ENCODE measurements around the gene STH.

The STH gene

DNA sequence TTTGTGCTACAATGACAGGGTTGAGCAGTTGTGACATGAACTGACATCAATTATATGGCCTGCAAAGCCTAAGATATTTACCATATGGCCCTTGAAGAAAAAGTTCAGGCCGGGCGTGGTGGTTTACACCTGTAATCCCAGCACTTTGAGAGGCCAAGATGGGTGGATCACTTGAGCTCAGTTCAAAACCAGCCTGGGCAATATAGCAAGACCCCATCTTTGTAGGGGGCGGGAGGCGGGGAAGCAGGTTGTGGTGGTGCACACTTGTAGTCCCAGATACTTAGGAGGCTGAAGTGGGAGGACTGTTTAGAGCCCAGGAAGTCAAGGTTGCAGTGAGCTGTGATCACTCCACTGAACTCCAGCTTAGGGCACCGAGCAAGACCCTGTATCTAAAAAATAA is 48.3 kb downstream of the STH start:
- no peak overlapping the region for H3K27ac ChIP-seq (ENCODE audit: low read depth, low read length)
- H4K20me1 ChIP-seq (ENCODE audit: control insufficient read depth, insufficient read depth, low read depth, low read length), result no peaks in the 10 kb centered on the region
- H3K4me3 ChIP-seq (ENCODE audit: low read length), result no peak overlapping the region
- no peak overlapping the region for H3K4me2 ChIP-seq (ENCODE audit: low read length)
- peaks cover 6% of the 10 kb centered on the region for H3K79me2 ChIP-seq (ENCODE audit: control insufficient read depth, low read length)
- TF ChIP-seq EZH2phosphoT487 (IDR thresholded peaks at IDR 0.05; ENCODE audit: borderline replicate concordance, low read length) (no peak), CTCF (IDR thresholded peaks at IDR 0.05; ENCODE audit: low read depth, low read length, poor library complexity, severe bottlenecking) (no peak)
- H3F3A ChIP-seq (ENCODE audit: control insufficient read depth, insufficient read depth), result peaks cover 8% of the 10 kb centered on the region
- no peaks in the 10 kb centered on the region for H3K4me1 ChIP-seq (ENCODE audit: control insufficient read depth, low read length)
- peaks cover 89% of the 10 kb centered on the region for H3K36me3 ChIP-seq (ENCODE audit: control insufficient read depth, low read length)
- H3K27me3 ChIP-seq (ENCODE audit: control insufficient read depth, low read length), result no peaks in the 10 kb centered on the region
- no peaks in the 10 kb centered on the region for H3K9me3 ChIP-seq (ENCODE audit: control insufficient read depth, insufficient read depth, low read length)
- no peaks in the 10 kb centered on the region for H3K9me2 ChIP-seq (replicated peaks; ENCODE audit: control insufficient read depth, low read length)

GRCh38 chr17:46047856-46048255 is 48.8 kb downstream of the STH start:
- Histone ChIP-seq H3F3A (ENCODE audit: control insufficient read depth, insufficient read depth) (peaks cover 8% of the 10 kb centered on the region), H3K36me3 (ENCODE audit: control insufficient read depth, low read length) (peaks cover 84% of the 10 kb centered on the region), H3K79me2 (ENCODE audit: control insufficient read depth, low read length) (peaks cover 6% of the 10 kb centered on the region; the same call in 1 of the 2 replicates), H3K9me3 (ENCODE audit: control insufficient read depth, insufficient read depth, low read length) (no peaks in the 10 kb centered on the region), H3K4me2 (ENCODE audit: low read length) (no peak overlapping the region), H3K27ac (ENCODE audit: low read depth, low read length) (no peak overlapping the region), H4K20me1 (ENCODE audit: control insufficient read depth, insufficient read depth, low read depth, low read length) (no peaks in the 10 kb centered on the region), H3K4me3 (ENCODE audit: low read length) (no peak overlapping the region), H3K4me1 (ENCODE audit: control insufficient read depth, low read length) (no peaks in the 10 kb centered on the region), H3K9me2 (replicated peaks; ENCODE audit: control insufficient read depth, low read length) (no peaks in the 10 kb centered on the region), H3K27me3 (ENCODE audit: control insufficient read depth, low read length) (no peaks in the 10 kb centered on the region)
- TF ChIP-seq CTCF (IDR thresholded peaks at IDR 0.05; ENCODE audit: low read depth, low read length, poor library complexity, severe bottlenecking) (no peak), EZH2phosphoT487 (IDR thresholded peaks at IDR 0.05; ENCODE audit: borderline replicate concordance, low read length) (no peak)
